Measurements from ENCODE around the gene B3GALT4. TPM values are rescaled to one million over a fixed set of nuclear protein-coding genes. Genes with fewer than 3 reads are reported as not detected.

The B3GALT4 gene
- total and polyA plus RNA-seq, 2 of the 13 experiments (the other 11 are each of a cell fraction or from before 2014, with no cell fraction given) = 0.04 to 0.27 TPM

DNA sequence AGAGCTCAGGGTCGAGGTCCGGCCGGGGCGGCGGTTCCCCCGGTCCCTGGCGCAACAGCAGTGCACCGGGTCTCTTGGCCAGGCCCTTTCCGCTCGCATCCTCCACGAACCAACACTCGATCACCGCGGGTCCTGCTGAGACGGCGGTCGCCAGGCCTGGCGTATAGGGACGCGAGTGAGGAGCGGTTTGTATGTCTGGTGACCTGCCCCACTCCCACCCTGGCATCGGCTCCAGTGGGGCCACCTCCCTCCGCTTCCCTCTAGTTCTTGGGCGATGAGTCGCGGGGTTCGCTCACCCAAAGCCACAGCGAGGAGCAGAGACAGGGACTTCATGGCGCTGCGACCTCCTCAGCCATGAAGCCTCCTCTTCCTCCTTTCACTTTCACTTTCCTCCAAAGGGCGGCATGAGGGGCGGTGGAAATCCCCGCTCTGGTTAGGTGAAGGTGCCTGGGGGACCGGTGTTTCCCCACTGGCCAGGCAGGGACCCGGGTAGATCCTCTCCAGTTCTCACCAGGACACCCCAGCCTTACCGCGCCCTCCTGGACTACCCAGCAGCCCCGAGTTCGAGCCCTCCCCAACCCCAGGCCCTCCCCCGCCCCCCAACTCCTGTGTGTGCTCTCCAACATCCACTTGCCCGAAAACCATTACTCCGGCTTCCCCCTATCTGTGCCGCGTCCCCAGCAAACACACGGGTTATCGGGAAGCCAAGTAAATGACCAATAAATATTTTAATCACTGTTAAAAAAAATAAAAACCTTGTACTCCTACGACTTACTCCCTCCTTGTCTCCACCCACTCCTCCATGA lies 37.0 kb downstream of the B3GALT4 start, which contains the start of gene TAPBP (continued):
- no peak for TF ChIP-seq SMAD9 (CRISPR knock-in tag; IDR thresholded peaks at IDR 0.05)
- TF ChIP-seq MNT (IDR thresholded peaks at IDR 0.05) = no peak
- no peak for TF ChIP-seq ZNF260 (CRISPR knock-in tag; IDR thresholded peaks at IDR 0.05; ENCODE audit: borderline replicate concordance, low read depth)
- TF ChIP-seq ZNF101 (CRISPR knock-in tag; IDR thresholded peaks at IDR 0.05; ENCODE audit: borderline replicate concordance, low read depth) = 0 out of 2 replicates have a peak, but pooled peaks have one; percentile 76
- TF ChIP-seq SNRNP70 (IDR thresholded peaks at IDR 0.05; ENCODE audit: low read depth, low read length) = no peak
- TF ChIP-seq REXO4 (CRISPR knock-in tag; IDR thresholded peaks at IDR 0.05; ENCODE audit: borderline replicate concordance) = no peak
- TF ChIP-seq ZNF33B (CRISPR knock-in tag; IDR thresholded peaks at IDR 0.05) = no peak; the same call in 1 of the 2 replicates
- TF ChIP-seq HNRNPL (IDR thresholded peaks at IDR 0.05; ENCODE audit: low read depth, low read length) = 0 out of 2 replicates have a peak, but pooled peaks have one; percentile 61
- TF ChIP-seq ZNF333 (CRISPR knock-in tag; IDR thresholded peaks at IDR 0.05; ENCODE audit: borderline replicate concordance) = no peak
- TF ChIP-seq, protein P1, sequence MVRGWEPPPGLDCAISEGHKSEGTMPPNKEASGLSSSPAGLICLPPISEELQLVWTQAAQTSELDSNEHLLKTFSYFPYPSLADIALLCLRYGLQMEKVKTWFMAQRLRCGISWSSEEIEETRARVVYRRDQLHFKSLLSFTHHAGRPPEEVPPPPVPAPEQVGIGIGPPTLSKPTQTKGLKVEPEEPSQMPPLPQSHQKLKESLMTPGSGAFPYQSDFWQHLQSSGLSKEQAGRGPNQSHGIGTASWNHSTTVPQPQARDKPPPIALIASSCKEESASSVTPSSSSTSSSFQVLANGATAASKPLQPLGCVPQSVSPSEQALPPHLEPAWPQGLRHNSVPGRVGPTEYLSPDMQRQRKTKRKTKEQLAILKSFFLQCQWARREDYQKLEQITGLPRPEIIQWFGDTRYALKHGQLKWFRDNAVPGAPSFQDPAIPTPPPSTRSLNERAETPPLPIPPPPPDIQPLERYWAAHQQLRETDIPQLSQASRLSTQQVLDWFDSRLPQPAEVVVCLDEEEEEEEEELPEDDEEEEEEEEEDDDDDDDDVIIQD (CRISPR knock-in tag; IDR thresholded peaks at IDR 0.05; ENCODE audit: low read depth) = no peak
- peak; percentile 79 for TF ChIP-seq SAP130 (CRISPR knock-in tag; IDR thresholded peaks at IDR 0.05; ENCODE audit: low read depth)
- TF ChIP-seq NCOA1 (CRISPR knock-in tag; IDR thresholded peaks at IDR 0.05) = no peak
- TF ChIP-seq ZNF687 (CRISPR knock-in tag; IDR thresholded peaks at IDR 0.05) = peak; percentile 77
- peak; percentile 60; the same call in 1 of the 2 replicates for TF ChIP-seq ZSCAN9 (CRISPR knock-in tag; IDR thresholded peaks at IDR 0.05; ENCODE audit: borderline replicate concordance)
- TF ChIP-seq, protein P2, sequence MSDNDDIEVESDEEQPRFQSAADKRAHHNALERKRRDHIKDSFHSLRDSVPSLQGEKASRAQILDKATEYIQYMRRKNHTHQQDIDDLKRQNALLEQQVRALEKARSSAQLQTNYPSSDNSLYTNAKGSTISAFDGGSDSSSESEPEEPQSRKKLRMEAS (IDR thresholded peaks at IDR 0.05) = no peak
- TF ChIP-seq SMAD3 (CRISPR knock-in tag; IDR thresholded peaks at IDR 0.05) = no peak
- TF ChIP-seq TMF1 (CRISPR knock-in tag; IDR thresholded peaks at IDR 0.05; ENCODE audit: low read depth) = no peak
- TF ChIP-seq ZNF841 (CRISPR knock-in tag; IDR thresholded peaks at IDR 0.05; ENCODE audit: borderline replicate concordance) = no peak
- peak; percentile 18; the same call in 1 of the 2 replicates for TF ChIP-seq KDM3A (CRISPR knock-in tag; IDR thresholded peaks at IDR 0.05; ENCODE audit: low read depth)
